ENCODE results near the gene HAAO. TPM values are rescaled to one million over a fixed set of nuclear protein-coding genes. Genes with fewer than 3 reads are reported as not detected.

The HAAO gene
- total RNA-seq = 10 to 100 TPM in 1 of 3 donors, 1 to 10 TPM in 2; 5.8 to 38.4 (median 9.8) TPM
- long read RNA-seq, donor 1, partial matches to known transcripts = 0 of 5 reads
- long read RNA-seq, donor 1, other reads (novel, unspliced or antisense) = 2 of 5 reads
- long read RNA-seq, donor 2, partial matches to known transcripts = 1 of 8 reads
- long read RNA-seq, donor 2, other reads (novel, unspliced or antisense) = 2 of 8 reads

- no peaks in the 10 kb centered on the region for H3K36me3 ChIP-seq (ENCODE audit: low read depth)
- no peaks in the 10 kb centered on the region for H3K9me3 ChIP-seq
- DNase-seq (peak in 2 of 3 donors; percentile 76 to 84), ATAC-seq (peak; percentile 73)
- H3K4me3 ChIP-seq = peak within 1 kb of the TSS; percentile 32
- H3K4me1 ChIP-seq (ENCODE audit: low read depth) = no peaks in the 10 kb centered on the region
- intact Hi-C loops (cut with DNase I, micrococcal nuclease) = no loop called here
- TF ChIP-seq CTCF (IDR thresholded peaks at IDR 0.05) = no peak
Observed at GRCh38 chr2:42792583-42793333, at the start of gene HAAO. HAAO (minus strand) TSS chr2:42792583; CDS start chr2:42792536, 47 bp downstream.

DNA sequence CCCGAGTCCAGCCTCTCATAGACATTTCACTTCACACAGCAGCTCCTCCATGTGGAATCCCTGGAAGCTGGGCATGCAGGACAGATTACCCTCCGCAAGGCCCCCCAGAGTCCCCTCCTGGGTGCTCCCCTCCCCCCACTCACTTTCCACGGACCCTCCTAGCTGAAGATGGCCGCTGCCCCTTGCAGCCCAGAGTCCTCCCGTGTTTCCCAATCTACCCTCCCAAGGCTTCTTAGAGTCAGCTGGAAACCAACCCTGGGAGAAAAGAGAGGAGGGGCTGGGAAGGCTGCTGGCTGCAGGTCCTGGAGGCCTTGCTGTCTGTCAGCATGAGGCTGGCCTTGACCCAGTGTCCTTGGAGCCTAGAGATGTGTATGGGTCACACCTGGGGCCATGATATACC, 49.0 kb upstream of the HAAO start:
- DNase-seq (no peak), ATAC-seq (no peak)
- intact Hi-C loops (cut with DNase I, micrococcal nuclease) = no loop called here
- Histone ChIP-seq H3K4me1 (ENCODE audit: low read depth) (peaks cover 5% of the 10 kb centered on the region), H3K4me3 (no peak overlapping the region), H3K9me3 (no peaks in the 10 kb centered on the region), H3K36me3 (ENCODE audit: low read depth) (no peaks in the 10 kb centered on the region)
- no peak for TF ChIP-seq CTCF (IDR thresholded peaks at IDR 0.05)

- intact Hi-C loops (cut with DNase I, micrococcal nuclease) = no loop called here
Observed at GRCh38 chr2:42840760-42841159, 48.4 kb upstream of the HAAO start.

GRCh38 chr2:42839809-42840501, 47.6 kb upstream of the HAAO start:
- Histone ChIP-seq H3K9me3 (no peaks in the 10 kb centered on the region), H3K4me1 (ENCODE audit: low read depth) (peaks cover 7% of the 10 kb centered on the region), H3K36me3 (ENCODE audit: low read depth) (no peaks in the 10 kb centered on the region), H3K4me3 (no peak overlapping the region)
- no peak for ATAC-seq
- DNase-seq = no peak
- no peak for TF ChIP-seq CTCF (IDR thresholded peaks at IDR 0.05)
- intact Hi-C loops (cut with DNase I, micrococcal nuclease) = loop anchor here in 1 of 2 donors (10.0 kb wide), 1 partner anchor 95 kb away; no protein-coding TSS in a partner anchor

More at GRCh38 chr2:42840760-42841159, 48.4 kb upstream of the HAAO start:
- H3K4me3 ChIP-seq = no peak overlapping the region
- peaks cover 7% of the 10 kb centered on the region for H3K4me1 ChIP-seq (ENCODE audit: low read depth)
- H3K36me3 ChIP-seq (ENCODE audit: low read depth) = no peaks in the 10 kb centered on the region
- ATAC-seq (no peak), DNase-seq (no peak)
- no peak for TF ChIP-seq CTCF (IDR thresholded peaks at IDR 0.05)
- H3K9me3 ChIP-seq = no peaks in the 10 kb centered on the region

DNA sequence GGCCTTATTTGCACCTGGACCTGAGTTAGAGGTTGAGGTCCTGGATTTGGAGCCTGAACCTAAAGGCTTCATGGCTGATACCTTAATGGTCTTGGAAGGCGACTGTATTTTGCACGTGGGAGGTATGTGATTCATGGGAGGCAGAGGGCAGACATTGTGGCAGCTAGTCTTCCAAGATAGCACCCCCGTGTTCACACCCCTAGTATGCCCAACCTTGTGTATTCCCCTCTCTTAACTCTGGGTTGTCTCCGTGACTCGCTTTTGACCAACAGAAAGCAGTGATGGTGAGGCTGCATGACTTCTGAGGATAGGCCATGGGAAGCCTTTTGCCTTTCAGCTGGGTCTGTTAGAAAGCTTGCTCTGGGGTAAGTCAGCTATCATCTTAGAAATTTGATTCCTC, 45.8 kb upstream of the HAAO start:
- intact Hi-C loops (cut with DNase I, micrococcal nuclease) = loop anchor here in 1 of 2 donors (10.0 kb wide), 1 partner anchor 97 kb away; no protein-coding TSS in a partner anchor

More for the DNA sequence above, 45.8 kb upstream of the HAAO start:
- ATAC-seq = no peak
- TF ChIP-seq CTCF (IDR thresholded peaks at IDR 0.05) = no peak
- DNase-seq = no peak
- no peaks in the 10 kb centered on the region for H3K9me3 ChIP-seq
- no peaks in the 10 kb centered on the region for H3K36me3 ChIP-seq (ENCODE audit: low read depth)
- H3K4me1 ChIP-seq (ENCODE audit: low read depth) = peaks cover 7% of the 10 kb centered on the region
- H3K4me3 ChIP-seq = no peak overlapping the region

All from mucosa of descending colon (tissue), 3 donors.